GM11168 (cell line): ENCODE results near the gene PDE1A.
"Not testable (repeated sequence)": the region's sequence is repeated elsewhere in the genome, so short reads cannot be mapped to it uniquely, and the experiment has no call there.

ENCODE experiments used
- in situ Hi-C: fragments of 300-500 bp; cut with MboI; formaldehyde crosslinking; loops from one replicate; pipeline ENCODE4 v1.12.0; 2022; ENCODE audit warnings: low sequenced_read_pairs; ENCODE audit not compliant: unreplicated experiment

Gene PDE1A

DNA sequence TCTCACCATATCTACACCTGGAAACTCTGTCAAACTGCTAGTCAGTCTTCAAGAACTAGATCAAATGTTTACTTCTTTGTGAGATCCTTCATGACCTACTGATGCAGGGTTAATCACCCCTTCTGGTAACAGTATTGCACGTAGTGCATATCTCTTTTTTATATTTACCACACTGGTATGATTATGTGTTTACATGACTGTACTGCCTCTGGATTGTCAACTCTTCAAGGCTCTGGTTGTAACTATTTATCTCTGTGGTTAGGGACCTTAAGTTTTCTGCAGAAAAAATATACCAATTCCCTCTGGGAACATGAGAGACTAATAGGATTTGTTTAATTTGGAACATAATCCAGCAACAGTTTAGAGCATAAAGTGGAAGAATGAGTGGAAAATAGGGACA, 135.5 kb downstream of the PDE1A start:
- in situ Hi-C loops = no loop called here

DNA sequence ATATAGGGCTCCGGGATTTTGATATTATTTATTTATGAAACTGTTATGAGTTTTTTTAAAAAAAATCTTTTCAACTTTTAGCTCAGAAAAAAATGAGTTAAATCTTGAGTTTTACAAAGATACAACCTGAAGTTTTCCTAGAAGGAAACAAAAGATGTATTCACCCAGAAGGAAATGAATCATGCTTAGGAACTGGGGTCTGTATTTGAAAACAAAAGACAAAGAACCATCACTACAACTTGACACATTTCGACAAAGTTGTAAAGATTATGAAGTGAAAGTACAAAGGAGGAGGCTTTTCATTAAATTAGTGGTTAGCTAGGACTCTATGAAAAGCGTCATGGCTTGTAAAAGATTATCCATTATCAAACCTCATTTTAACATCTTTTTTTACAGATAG, 143.3 kb downstream of the PDE1A start:
- in situ Hi-C loops = no loop called here

DNA sequence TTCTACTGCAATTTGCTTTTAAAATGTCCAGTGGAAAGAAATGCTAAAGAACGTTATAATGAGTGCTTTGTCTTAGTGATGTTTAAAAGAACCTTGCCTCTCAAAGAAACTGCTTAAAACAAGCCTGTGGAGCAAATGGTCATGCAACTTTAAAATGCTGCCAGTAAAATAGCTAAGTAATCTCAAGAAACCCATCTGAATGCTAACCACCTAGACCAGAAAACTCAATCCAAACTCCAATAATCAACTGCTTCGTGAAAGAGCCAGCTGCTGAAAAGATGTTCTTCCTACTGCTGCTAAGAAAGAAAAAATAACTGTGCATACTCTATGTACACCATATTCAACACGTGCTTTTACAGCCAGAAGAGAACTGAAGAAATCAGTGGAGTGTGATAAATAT, 145.6 kb downstream of the PDE1A start:
- in situ Hi-C loops = no loop called here

DNA sequence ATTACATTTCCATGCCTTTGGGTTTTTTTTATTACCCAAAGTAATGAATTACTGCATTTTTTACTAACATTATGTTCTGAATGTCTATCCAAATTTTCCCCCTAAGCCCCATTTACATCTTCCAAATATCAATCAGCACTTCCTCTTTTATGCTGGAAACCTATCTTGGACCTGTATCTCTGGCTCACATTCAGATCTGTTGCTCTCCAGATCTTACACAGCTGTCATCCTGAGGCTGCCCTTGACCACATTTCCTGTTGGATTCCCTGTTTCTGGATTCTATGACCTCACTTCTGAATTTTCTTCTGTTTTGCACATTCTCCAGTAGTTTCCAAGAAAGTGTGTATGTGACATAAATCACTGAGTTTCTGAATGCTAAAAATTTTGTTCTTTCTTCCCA, 146.7 kb downstream of the PDE1A start:
- in situ Hi-C loops = no loop called here

DNA sequence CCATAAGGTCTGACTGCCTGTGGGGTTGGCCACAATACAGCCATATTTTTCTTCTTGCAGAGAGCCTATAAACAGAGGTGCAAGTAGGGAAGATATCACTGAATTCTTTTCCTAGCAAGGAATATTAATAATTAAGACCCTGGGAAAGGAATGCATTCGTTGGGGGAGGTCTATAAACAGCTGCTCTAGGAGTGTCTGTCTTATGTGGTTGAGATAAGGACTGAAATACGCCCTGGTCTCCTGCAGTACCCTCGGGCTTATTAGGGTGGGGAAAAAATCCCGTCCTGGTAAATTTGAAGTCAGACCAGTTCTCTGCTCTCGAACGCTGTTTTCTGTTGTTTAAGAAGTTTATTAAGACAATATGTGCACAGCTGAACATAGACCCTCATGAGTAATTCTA, 150.2 kb downstream of the PDE1A start:
- in situ Hi-C loops = not testable (repeated sequence)

DNA sequence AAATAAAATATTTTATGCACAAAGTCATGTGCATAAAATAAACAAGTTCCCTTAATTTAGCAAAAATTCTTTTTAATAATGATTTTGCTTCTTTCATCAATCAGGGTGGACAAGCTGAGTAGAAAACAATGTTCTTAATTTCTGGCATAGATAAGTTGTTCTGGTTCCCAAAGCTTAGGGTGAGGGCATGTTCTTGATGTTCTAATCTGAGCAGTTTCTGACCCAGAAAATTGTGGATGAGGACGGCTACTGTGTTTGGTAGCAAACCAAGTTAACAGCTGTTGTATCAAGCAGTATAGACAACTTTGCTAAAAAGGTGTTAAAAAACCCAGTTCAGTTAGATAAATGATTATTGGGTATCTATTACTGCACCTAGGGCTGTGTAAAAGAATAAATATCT, 158.9 kb downstream of the PDE1A start:
- in situ Hi-C loops = no loop called here

DNA sequence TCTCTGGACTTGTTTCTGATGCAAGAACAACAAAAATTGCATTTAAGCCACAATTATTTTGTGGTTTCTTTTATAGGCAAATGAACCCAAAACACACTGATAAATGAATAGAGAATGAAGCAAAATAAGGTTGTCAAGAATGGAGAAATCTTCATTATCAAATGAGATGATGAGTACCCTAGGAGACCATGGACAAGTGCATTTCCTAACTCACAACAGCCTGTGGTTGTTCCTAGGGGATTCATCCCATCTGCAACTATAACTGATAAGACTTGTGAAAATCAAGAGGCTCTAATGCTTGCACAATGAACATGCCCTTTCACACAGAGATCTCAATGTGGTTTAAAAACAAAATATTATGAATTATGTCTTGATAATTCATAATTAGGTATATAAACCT, 159.9 kb downstream of the PDE1A start:
- in situ Hi-C loops = no loop called here

DNA sequence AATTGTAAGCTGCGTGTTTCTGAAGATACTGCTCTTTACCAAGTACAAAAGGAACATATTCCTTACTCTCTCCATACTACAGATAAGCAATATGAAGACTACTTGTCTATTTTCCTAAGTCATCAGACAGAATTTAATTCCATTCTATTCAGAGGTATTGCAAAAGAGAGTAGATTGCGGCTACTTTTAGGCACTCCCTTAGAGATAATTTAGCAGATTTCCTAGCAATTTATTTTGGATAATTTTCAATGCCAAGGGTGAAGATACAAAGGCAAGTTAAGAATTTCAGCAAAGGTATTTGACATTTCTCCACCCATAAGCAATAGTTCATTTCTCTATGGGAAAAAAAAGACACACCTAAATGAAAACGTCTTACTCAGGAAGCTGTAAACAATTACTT, 161.1 kb downstream of the PDE1A start:
- in situ Hi-C loops = no loop called here

DNA sequence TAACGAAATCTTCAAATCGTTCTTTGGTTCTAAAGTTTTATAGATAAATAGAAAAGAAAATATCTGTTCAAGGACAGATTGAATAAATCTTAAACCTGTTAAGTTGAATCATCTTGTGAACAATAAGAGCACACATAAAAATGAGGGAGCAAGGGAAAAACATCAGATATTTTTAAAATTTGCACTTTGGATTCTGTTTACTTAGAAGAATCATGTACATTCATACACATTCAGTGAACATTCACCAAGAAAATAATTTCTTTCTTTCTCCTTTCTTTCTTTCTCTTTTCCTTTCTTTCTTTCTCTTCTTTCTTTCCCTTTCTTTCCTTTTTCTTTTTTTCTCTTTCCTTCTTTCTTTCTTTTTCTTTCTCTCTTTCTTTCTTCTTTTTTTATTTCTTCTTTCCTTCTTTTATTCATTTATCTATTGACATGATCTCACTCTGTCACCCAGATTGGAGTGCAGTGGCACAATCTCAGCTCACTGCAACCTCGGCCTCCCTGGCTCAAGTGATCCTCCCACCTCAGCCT, 164.9 kb downstream of the PDE1A start:
- in situ Hi-C loops = no loop called here

DNA sequence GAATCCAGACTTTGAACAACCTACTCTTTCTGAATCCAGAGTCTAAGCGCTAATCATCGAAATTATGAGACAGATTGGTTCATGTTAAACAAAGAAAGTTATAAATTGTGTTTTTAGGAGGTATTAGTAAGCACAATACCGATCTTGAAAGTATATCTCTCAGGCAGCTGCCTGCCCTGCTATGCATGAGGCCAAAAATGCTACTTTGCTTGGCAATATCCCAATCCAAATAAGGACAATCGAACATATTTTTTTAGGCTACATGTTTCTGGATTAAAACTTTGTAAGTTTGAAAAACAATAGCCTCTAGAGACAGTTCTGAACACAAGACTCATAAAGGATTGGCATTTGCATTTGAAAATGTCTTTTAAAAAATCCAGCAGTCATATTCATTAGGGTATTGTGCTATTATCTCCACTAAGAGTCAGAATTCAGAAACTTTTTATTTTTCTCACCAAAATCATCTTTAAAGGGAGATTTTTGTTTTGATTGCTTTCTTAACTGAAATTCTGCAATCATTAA, 167.1 kb downstream of the PDE1A start:
- in situ Hi-C loops = no loop called here

DNA sequence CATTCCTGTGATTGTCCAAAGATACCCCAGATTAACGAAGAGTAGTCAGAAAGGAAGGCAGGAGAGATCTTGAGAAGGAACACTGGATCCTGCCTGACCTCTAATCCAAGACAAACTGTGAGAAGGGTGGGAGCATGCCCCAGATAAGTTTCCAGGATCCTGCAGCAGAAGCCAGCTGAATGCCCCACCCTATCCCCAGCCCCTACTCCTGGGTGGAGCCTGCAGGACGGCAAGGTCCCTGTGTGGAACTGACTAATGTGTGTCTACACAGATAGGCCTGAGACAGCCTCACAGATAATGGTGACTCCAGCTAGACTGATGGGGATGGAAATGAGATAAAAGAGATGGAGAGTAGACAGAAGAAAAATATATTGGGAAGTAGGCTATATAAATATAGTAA, 174.3 kb downstream of the PDE1A start:
- in situ Hi-C loops = no loop called here

DNA sequence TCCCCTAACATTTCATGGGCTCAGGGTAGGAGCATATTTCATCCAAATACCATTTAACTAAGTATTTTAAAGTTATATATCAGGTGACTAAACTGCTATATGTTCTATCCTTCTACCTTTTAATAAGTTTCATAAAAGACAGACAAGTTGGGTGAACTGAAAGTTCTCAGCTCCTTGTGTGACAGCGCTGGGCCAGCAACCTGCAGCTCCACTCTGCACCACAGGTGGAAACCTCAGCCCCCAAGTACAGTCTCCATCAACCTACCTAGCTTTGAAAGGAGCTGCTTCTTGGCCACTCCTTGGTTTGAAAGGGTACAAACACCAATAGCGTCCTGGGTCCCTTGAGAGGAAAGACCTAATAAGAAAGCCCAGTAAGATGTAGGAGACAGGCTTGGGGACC, 177.9 kb downstream of the PDE1A start:
- in situ Hi-C loops = no loop called here

DNA sequence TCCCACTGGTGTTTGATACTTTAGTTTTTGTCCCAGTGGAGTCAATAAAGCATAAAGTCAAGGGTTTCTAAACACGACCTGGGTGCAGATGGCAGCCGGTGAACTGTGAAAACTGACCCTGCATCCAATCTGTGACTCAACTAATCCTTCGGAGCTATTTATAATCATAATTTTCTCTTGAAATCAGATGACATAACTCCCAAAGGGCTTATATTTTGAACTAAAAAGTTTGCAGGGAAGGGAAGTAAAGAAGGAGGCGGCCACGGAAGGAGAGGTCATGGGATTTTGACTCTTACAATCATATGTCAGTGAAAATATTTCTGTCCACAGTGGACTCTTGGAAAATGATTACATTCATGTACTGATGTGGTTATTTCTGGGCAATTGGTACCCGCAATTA, 178.5 kb downstream of the PDE1A start:
- in situ Hi-C loops = no loop called here

DNA sequence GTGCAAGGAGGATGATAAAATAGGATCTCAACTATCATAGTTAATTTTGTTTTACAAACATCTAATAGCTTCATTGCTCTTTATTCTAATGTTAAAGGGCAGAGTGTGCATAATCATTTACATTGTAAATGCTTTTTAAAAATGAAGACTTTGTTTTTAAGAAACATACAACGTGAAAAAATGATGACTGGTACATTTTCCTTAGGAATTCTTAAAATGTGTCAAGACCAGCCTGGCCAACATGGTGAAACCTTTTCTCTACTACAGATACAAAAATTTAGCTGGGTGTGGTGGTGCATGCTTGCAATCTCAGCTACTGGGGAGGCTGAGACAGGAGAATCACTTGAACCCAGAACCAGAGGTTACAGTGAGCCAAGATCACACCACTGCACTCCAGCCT, 179.0 kb downstream of the PDE1A start:
- in situ Hi-C loops = no loop called here

DNA sequence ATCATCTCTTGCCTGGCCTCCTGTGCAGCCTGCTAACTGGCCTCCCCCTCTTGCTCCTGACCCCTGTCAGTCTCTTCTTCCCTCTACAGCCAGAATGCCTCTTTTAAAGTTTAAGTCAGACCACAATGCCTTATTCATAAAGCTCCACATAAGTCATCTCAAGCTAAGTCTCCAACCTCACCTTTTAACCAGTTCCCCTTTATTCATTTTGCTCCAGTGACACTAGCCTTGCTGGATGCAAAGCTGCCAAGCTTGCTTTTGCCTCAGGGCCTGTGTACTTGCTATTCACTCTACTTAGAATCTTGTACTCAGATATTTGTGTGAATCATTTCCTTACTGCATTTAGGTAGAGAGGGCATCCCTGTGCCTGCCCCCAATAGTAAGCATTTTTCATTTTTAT, 180.9 kb downstream of the PDE1A start:
- in situ Hi-C loops = no loop called here

DNA sequence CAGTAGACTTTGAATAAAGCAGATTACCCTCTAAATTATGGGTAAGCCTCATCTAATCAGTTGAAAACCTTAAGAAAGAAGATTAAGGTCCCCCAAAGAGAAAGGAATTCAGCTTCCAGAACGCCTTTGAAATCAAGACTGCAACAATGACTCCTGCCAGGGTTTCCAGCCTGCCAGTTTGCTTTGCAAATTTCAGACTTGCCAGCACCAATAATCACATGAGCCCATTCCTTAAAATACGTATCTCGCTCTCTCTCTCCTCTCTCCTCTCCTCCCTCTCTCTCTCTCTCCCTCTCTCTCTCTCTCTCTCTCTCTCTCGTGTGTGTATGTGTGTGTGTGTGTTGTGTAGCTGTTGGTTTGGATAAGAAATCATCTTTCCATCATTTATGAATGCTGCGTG, 184.2 kb downstream of the PDE1A start:
- in situ Hi-C loops = no loop called here

DNA sequence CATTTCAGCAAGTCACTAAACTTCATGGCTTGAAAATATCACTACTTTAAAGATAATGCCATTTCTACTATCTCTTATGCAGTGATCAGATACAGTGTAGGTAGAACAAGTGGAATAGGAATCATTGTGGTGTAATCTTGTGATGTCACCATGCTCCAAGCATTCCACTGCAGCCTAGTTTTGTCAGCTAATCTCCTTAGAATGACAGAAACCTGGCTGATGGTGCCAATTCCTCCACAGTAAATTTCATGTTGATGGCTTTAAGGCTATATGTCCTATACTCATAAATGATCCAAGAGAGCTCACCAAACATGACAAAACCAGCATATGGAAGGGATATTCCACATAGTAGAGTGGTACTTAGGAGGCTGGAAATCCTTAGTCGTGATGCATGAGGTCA, 184.9 kb downstream of the PDE1A start:
- in situ Hi-C loops = no loop called here

DNA sequence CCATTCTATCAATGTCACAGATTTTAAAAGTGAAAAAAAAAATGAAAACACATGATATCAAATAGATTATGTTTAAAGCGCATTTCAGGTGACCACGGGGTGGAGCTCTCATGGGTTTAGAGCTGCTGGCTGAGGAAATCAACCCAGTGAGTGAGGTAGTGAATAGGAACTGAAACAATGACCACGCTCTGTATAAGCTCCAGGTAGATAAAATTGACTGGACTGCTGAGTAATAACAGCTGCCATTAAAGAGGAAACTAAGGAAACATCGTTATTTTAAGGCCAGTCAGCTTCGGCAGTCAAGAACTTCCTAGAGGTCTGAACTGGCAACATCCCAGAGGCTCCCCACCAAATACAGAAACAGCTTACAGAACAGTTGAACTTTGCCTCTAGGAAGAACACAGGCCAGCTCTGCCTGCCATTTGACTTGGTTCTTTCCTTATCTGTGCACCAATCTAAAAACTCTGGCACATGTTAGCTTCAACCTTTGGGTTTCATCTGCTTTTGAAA, 185.9 kb downstream of the PDE1A start:
- in situ Hi-C loops = no loop called here

DNA sequence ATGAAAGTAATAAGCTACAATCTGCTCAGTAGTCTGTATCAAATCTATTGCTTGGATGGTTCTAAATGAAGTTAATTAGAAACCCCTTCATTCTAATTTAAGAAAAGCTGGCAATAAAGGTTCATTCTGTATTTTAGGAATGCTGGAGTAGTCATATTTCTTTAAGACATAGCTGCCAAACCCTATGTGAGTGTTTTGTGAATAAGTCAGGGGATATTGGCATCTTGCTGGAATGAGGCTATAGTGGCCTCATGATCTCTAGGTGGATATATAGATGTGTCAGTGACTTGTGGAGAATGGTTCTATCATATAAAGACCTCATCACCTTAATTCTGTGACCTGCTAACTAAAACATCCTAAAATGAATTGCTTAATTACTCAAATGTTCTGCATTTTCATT, 196.3 kb downstream of the PDE1A start:
- in situ Hi-C loops = no loop called here

DNA sequence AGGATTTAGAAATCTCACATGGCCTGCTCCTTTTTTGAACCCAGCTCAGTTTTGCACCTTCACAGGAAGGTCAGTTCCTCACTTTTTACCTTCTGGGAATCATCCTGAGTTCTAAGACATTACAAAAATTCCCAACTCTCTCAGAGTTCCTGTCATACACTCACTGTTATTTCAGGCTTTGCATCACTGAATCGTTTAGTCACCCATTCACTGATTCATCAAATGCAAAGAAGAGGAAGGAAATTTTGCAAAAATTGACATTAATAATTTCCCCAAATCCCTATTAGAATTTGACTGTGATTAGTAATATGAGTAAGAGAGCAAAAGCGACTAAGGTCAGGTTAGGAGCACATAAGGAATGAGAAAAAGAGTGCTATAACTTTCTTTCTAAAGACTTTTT, 197.5 kb downstream of the PDE1A start:
- in situ Hi-C loops = no loop called here

DNA sequence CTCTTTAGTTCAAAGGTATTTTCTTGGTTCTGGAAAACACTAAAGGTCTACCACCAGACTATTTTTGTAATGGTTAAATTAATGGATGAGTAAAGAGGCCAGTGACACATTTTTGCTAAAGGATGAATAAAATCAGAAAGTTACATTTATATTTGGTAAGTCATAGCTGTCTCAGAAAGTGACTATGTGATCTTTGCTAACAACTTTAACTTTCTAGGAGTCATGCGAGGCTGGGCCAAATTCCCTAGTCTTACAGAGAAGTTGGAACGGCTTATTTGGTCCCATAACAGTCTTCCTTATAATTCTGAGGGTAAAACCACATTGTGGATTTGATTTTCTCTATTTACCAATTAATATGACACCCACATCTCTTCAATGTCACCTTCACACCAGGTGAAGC, 198.1 kb downstream of the PDE1A start:
- in situ Hi-C loops = no loop called here

DNA sequence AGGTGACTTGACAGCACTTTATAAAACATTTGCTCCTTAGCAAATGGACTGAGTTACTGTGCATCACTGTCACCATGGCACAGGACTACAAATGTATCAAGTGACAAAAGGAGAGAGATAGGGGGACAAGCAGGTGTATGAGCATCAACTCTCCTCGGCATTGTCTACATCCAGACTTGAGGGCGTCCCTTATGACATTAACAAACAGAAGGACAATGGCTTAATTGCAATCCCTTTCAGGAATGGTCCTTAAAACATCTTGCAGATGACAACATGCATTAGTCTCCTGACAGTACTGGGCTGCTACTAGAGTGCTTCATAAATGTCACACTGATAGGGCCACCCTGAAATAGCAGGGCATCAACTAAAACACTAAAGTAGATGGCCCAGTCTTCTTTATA, 198.8 kb downstream of the PDE1A start:
- in situ Hi-C loops = no loop called here

DNA sequence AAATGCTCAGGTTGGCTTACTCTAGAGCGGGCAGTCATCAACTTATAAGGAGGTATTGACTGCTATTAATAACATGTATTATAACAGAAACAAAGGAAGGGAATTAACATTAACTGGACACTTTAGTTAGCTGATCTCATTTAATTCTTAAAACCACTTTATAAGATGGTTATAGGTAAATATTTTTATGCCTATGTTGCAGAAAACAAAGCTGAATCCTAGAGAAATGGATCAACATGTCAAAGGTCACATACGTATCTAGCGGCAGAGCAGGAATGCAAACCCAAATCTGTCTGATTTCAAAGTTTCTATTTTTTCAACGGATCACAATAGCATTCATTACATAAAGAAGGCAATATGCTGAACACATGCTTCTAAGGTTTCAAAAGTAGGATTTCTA, 200.0 kb downstream of the PDE1A start:
- in situ Hi-C loops = no loop called here
